Measurements from ENCODE around the gene ZNF609.

The ZNF609 gene

DNA sequence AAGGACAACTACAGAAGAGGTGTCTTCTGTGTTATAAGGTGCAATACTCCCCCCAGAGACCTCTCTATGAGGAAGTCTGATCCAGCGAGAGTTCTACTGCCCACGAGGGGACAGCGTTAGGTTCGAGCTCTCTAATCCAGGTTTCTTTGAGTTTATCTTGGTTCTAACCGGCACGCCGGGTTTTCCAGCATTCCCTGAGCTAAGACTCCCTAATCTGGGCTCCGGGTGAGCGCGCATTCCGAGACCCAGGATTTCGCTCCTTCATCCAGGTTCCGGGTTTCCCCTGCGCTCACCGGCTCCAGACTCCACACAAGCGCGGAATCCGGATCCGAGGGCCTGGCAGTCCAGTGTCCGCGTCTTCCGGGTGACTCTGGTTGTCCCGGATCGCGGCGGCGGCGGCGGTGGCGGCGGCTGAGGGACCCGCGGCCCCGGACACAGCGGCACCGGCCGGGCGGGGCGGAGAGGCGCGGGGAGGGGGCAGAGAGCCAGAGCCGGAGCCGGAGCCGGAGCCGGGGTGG lies at the start of gene ZNF609:
Gene ZNF609, plus strand, starts transcription at position 373 of the 518 bp plus-strand sequence. CDS start 38,842 bp downstream, outside the sequence.
- peak; percentile 84 to 93 for DNase-seq

DNA sequence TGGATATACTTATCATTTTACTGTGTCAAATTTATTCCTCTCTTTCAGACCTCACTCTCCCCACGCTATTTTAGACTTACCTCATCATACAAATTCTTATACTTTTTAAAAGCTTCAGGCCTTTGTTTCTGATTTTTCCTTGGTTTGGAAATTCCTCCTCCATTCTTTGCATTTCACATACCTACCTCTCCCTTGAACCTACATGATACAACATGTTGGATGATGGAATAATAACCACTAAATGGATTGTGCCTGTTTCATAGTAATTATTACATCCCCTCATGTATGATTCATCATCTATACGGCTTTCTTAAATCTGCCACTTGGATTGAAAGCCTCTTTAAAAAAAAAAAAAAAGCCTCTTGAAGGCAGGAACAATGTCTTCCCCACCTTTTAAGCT lies 48.2 kb upstream of the ZNF609 start:
- no peak for DNase-seq

DNA sequence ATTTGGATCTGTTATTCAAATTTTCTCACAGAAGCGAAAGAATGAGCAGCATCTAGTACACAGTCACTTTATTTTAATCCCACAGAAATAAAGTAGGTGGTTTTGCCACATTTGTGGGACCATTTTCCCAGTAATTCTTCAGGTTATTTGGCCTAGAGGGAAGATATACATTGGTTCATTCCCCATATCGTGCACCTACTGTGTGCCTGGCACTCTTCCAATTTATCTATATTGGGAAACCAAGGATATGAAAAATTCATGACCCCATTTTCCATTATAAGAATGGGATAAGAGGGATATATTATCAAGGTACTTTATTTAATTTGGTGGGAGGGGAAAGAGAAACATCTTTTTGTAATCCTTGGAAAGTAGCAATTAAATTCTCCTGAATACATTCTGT lies 37.7 kb upstream of the ZNF609 start:
- DNase-seq: no peak

- no peak for DNase-seq
Measured at GRCh38 chr15:64423970-64424369, 36.4 kb upstream of the ZNF609 start.

GRCh38 chr15:64425221-64425620 lies 35.2 kb upstream of the ZNF609 start:
- DNase-seq: no peak

- DNase-seq: peak in 1 of 2 donors; percentile 33
Measured at GRCh38 chr15:64426845-64427465, 33.4 kb upstream of the ZNF609 start.

DNA sequence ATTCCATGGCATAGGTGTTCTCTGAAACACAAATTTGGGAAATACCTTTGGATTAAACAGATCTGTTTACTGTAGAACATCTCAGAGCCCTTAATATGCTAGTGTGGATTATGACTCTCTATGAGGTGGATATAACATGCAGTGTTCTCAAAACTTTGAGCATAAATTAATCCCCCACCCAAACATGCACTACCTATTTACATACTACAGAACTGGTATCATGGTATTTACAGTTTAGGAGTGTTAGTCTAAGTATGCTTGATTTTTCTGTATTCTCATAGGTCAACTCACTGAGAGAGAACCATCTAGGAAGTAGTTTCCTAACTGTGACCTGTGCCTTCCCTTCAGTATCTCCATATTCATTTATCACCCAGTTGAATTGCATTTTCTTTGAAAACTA lies 30.9 kb upstream of the ZNF609 start:
- no peak for DNase-seq

- peak; percentile 16 to 66 for DNase-seq
Measured at GRCh38 chr15:64430000-64430735, 30.2 kb upstream of the ZNF609 start.

DNA sequence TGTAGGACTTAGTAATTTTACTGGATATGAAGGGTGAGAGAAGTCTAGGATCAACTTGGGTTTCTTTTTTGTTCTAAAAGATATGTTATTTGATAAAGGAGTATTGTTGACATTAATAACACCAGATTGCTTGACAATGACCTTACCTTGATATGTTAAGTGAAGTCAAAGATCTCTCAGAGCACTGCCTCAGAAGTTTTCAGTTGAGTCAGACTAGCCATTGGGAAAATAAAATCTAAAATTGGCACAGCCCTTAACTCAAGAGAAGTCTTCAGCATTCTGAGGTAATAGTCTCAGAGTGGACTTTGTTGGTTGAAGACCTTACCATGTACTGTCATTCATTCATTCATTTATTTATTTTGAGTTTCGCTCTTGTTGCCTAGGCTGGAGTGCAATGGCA lies 22.4 kb upstream of the ZNF609 start:
- DNase-seq: no peak

DNA sequence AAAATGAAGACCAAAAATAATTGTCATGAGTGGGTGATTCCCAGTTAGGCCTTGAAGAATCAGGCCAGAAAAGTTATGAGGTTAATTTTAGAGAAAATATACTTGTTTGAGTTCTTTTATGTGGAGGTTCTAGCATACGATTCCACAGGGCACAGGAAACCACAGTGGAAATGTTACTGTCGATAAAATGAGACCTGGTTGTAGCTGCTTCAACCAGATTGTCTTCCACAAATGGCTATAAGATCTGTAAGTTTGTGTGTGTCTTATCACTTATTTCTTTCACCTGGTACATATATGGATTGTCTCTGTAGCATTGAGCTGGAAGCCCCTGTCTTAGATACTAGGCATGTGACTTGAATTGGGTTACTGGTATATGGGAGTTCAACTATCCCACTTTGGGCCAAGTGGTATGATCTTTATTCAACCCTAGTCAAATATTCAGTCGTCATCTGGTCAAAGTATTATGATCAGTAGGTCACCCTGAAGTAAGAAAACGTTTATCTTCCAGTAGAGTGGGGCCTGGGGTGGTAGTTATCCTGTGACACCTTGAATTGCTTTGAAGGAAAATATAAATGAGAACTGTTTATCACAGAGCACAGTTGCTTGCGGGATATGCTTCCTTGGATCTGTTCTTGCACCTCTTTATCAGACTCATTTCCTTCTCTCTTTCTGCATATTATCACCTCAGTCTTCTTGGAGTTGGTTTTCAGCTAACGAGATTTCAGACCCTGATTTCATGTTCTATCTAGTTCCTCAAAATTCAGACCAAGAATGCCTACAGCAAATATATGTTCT lies 21.5 kb upstream of the ZNF609 start:
- no peak for DNase-seq

DNA sequence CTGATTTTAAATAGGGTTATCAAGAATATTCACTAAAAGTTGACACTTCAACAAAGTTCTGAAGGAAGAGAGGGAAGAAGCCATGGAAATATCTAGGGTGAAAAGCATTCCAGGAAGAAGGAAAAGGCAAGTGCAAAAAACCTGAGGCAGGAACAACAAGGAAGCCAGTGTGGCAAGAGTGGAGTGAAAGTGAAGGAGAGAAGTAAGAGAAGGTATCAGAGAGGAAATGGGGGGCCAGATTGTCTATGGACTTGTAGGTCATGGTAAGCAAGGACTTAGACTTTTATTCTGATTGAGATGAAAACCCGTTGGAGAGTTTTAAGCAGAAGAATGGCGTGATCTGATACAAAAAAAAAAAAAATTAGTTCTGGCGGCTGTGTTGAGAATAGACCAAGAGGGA lies 18.5 kb upstream of the ZNF609 start:
- no peak for DNase-seq

GRCh38 chr15:64443016-64443415 lies 17.4 kb upstream of the ZNF609 start:
- DNase-seq: no peak

- DNase-seq: no peak
Measured at GRCh38 chr15:64443747-64444621, 16.4 kb upstream of the ZNF609 start.

- DNase-seq: no peak
Measured at GRCh38 chr15:64444836-64445235, 15.5 kb upstream of the ZNF609 start.

GRCh38 chr15:64447536-64448315 lies 12.7 kb upstream of the ZNF609 start:
- no peak for DNase-seq

- DNase-seq: no peak
Measured at GRCh38 chr15:64452988-64453688, 7.2 kb upstream of the ZNF609 start.

DNA sequence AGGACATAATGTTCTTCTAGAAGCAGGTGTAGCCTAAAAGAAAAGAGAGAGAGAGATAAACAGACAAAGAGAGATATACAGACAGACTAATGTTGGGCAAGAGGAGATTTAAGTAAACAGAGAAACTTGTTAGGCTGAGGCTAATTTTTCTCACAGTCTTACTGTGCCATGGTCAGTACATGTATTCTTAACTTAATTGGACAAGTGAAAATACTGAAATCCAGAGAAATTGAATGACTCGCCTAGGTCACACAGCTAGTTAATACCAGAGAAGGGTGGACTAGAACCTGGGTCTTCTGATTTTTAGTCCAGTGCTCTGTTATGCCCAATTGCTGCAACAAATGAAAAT lies 6.7 kb upstream of the ZNF609 start:
- DNase-seq: no peak

DNA sequence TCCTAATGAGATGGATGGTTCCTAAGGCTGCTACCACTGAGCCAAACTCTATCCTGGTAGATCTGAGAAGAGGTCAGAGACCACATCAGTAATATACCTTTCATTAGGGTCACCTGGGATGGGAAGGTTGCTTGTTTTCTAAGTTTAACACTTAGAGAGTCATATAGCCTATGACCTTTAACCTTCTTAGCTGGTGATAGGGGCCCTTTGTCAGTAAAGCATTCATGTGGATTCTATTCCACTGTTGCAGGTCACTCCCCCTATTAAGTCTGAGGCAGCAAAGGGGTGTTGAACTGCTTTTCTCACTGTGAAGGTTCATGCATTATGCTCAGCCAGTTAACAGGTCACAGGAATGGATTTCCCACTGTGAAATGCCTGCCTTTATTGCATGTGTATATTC lies 6.1 kb upstream of the ZNF609 start:
- no peak for DNase-seq

DNA sequence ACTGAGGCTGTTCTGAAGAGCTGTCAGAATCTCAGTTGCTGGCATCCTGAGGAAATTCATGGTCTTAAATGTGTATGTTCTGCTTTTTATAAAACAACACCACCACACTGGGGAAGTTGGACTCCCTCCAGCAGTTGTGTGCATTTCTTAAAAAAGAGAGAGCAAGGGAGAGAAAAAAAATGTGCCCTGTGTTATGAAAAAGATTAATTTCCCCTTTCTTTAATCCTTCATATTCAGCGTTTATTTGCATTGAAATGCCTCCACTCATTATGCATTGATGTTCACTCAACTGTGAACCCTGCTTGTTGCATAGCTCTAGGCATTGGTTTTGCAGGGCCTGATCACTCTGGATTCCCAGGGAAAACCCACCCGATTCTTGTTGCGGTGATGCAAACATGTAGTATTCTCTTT lies 4.4 kb upstream of the ZNF609 start:
- DNase-seq: no peak

DNA sequence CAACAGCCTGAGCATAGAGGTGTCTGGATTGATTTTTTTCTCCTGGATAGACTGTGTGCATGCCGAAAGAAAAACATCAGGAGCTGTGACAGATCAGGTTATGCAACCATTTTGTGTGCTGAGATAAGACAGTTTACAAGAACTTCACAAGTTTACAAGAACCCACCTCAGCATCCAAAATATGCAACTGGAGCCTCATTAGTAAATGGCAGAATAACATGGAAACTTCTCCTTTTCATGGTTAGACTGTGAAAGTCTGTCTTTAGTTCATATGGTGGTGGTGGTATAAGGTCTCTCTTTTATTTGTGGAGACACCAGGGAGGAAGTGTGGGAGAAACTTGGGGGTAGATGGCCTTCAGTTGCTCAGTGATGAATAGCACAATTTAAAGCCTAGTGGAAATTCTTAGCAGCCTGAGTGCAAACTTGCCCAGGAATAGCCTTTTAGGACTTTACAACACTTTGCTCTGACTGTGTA lies 3.7 kb upstream of the ZNF609 start:
- no peak for DNase-seq

Data from CD4-positive, alpha-beta T cell treated with Interferon alpha-2 for 1 hour (primary cell).